ENCODE results near the gene ASCC3. TPM values are rescaled to one million over a fixed set of nuclear protein-coding genes. Genes with fewer than 3 reads are reported as not detected.

The ASCC3 gene
- total and polyA plus RNA-seq, 2 experiments from 2014 or later = 92.9 to 129 TPM

- TF ChIP-seq, protein P1, sequence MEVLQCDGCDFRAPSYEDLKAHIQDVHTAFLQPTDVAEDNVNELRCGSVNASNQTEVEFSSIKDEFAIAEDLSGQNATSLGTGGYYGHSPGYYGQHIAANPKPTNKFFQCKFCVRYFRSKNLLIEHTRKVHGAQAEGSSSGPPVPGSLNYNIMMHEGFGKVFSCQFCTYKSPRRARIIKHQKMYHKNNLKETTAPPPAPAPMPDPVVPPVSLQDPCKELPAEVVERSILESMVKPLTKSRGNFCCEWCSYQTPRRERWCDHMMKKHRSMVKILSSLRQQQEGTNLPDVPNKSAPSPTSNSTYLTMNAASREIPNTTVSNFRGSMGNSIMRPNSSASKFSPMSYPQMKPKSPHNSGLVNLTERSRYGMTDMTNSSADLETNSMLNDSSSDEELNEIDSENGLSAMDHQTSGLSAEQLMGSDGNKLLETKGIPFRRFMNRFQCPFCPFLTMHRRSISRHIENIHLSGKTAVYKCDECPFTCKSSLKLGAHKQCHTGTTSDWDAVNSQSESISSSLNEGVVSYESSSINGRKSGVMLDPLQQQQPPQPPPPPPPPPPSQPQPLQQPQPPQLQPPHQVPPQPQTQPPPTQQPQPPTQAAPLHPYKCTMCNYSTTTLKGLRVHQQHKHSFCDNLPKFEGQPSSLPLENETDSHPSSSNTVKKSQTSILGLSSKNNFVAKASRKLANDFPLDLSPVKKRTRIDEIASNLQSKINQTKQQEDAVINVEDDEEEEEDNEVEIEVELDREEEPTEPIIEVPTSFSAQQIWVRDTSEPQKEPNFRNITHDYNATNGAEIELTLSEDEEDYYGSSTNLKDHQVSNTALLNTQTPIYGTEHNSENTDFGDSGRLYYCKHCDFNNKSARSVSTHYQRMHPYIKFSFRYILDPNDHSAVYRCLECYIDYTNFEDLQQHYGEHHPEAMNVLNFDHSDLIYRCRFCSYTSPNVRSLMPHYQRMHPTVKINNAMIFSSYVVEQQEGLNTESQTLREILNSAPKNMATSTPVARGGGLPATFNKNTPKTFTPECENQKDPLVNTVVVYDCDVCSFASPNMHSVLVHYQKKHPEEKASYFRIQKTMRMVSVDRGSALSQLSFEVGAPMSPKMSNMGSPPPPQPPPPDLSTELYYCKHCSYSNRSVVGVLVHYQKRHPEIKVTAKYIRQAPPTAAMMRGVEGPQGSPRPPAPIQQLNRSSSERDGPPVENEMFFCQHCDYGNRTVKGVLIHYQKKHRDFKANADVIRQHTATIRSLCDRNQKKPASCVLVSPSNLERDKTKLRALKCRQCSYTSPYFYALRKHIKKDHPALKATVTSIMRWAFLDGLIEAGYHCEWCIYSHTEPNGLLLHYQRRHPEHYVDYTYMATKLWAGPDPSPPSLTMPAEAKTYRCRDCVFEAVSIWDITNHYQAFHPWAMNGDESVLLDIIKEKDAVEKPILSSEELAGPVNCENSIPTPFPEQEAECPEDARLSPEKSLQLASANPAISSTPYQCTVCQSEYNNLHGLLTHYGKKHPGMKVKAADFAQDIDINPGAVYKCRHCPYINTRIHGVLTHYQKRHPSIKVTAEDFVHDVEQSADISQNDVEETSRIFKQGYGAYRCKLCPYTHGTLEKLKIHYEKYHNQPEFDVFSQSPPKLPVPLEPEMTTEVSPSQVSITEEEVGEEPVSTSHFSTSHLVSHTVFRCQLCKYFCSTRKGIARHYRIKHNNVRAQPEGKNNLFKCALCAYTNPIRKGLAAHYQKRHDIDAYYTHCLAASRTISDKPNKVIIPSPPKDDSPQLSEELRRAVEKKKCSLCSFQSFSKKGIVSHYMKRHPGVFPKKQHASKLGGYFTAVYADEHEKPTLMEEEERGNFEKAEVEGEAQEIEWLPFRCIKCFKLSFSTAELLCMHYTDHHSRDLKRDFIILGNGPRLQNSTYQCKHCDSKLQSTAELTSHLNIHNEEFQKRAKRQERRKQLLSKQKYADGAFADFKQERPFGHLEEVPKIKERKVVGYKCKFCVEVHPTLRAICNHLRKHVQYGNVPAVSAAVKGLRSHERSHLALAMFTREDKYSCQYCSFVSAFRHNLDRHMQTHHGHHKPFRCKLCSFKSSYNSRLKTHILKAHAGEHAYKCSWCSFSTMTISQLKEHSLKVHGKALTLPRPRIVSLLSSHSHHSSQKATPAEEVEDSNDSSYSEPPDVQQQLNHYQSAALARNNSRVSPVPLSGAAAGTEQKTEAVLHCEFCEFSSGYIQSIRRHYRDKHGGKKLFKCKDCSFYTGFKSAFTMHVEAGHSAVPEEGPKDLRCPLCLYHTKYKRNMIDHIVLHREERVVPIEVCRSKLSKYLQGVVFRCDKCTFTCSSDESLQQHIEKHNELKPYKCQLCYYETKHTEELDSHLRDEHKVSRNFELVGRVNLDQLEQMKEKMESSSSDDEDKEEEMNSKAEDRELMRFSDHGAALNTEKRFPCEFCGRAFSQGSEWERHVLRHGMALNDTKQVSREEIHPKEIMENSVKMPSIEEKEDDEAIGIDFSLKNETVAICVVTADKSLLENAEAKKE (CRISPR knock-in tag; IDR thresholded peaks at IDR 0.05) = no peak
- TF ChIP-seq POLR2AphosphoS5 (IDR thresholded peaks at IDR 0.05; ENCODE audit: low read depth) (no peak), EZH2 (IDR thresholded peaks at IDR 0.05; ENCODE audit: low read depth, unreplicated experiment) (no peak)
These were observed 287.6 kb downstream of the ASCC3 start (continued) for GRCh38 chr6:100593522-100593921.

DNA sequence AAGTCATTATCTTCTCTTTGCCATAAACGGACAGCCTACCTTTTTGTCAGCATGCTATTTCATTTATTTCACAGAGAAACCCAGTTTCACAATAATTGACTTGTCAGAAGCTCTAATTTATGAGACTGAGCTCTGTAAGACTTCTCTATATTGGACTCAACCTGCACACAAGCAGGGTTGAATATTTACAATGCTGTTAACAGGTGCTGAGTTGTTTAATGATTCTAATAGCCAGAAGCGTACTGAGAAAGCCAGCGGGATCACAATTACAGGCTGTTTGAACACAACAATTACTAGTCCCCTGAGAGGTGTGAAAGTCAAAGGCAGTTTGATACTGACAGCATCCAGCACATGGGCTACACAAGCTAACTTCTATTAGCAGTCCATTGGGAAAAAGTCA is 288.2 kb downstream of the ASCC3 start:
- Mint-ChIP-seq H3K36me3 (ENCODE audit: low read depth) (peaks cover 21% of the 10 kb centered on the region), H3K4me3 (no peak overlapping the region), H3K27ac (no peak overlapping the region), H3K9me3 (no peaks in the 10 kb centered on the region), H3K4me1 (peaks cover 3% of the 10 kb centered on the region; the same call in 2 of the 3 replicates), H3K27me3 (ENCODE audit: insufficient read depth, low read depth, poor library complexity) (no peaks in the 10 kb centered on the region)
- no peak for ATAC-seq
- no peaks in the 10 kb centered on the region for H3K9me2 ChIP-seq (ENCODE audit: insufficient read depth)
- H3K27me3 ChIP-seq (ENCODE audit: insufficient read depth) = no peaks in the 10 kb centered on the region
- no peaks in the 10 kb centered on the region for H3K79me2 ChIP-seq (replicated peaks; ENCODE audit: insufficient read depth)
- no peak overlapping the region for H3K4me2 ChIP-seq
- H3K36me3 ChIP-seq (ENCODE audit: insufficient read depth) = peaks cover 10% of the 10 kb centered on the region; the same call in 1 of the 2 replicates
- H3K27ac ChIP-seq (ENCODE audit: low read depth) = no peak overlapping the region
- no peak for DNase-seq (ENCODE audit: low spot score)
- H3K4me1 ChIP-seq (ENCODE audit: insufficient read depth) = no peaks in the 10 kb centered on the region
- no peaks in the 10 kb centered on the region for H3F3A ChIP-seq (replicated peaks; ENCODE audit: low read depth)
- H3K4me3 ChIP-seq = no peak overlapping the region
- no peak overlapping the region for H2AFZ ChIP-seq
- H4K20me1 ChIP-seq (replicated peaks; ENCODE audit: insufficient read depth) = no peaks in the 10 kb centered on the region
- TF ChIP-seq CREB1 (CRISPR knock-in tag; IDR thresholded peaks at IDR 0.05; ENCODE audit: low read depth) = no peak
- TF ChIP-seq JUNB (IDR thresholded peaks at IDR 0.05; ENCODE audit: unreplicated experiment) = no peak
- TF ChIP-seq EZH2 (IDR thresholded peaks at IDR 0.05; ENCODE audit: low read depth, unreplicated experiment) = no peak
- TF ChIP-seq, protein P1 (CRISPR knock-in tag; IDR thresholded peaks at IDR 0.05) = no peak
- no peak for TF ChIP-seq CTCF (conservative IDR thresholded peaks at IDR 0.05; ENCODE audit: low read depth in 2 of 2)
- no peak for TF ChIP-seq EZH2phosphoT487 (IDR thresholded peaks at IDR 0.05; ENCODE audit: unreplicated experiment)
- TF ChIP-seq STAT1 (IDR thresholded peaks at IDR 0.05; ENCODE audit: unreplicated experiment) = no peak

All from GM23338 (cell line).